ENCODE results near the gene PFKFB1. TPM values are rescaled to one million over a fixed set of nuclear protein-coding genes. Genes with fewer than 3 reads are reported as not detected.

Gene PFKFB1
- total RNA-seq, 1 experiment from 2014 or later = 0.55 TPM

DNA sequence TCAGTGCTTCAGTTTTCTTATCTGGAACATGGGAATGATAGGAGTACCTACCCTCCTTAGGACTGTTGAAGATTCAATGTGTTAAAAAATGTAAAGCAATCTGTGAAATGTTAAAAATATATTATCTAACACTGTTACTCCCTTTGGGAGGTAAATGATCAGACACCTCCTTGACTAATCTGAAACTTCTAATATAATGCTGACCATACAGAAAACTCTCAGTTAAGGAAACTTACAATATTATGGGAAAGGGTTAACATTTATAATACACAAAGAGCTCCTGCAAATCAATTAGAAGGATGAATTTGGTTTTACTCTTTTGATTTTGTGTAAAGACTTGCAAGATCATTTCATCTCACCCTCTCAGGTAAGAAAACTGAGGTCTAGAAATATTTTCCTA is 1.6 kb upstream of the PFKFB1 start:
- Mint-ChIP-seq H3K4me3 (no peak overlapping the region), H3K27ac (no peak overlapping the region), H3K9me3 (peaks cover 63 to 64% of the 10 kb centered on the region in 2 experiments), H3K36me3 (ENCODE audit: insufficient read depth in 1 of 3, low read depth in 3 of 3) (peaks cover 0 to 4% (median 0%) of the 10 kb centered on the region in 3 experiments; a peak in 1 of 7 replicates), H3K4me1 (peaks cover 2 to 3% of the 10 kb centered on the region in 2 experiments; a peak in 2 of 4 replicates), H3K27me3 (ENCODE audit: low read depth) (peaks cover 3% of the 10 kb centered on the region; the same call in 1 of the 2 replicates)
- H3K9ac ChIP-seq (ENCODE audit: extremely low read depth, insufficient read length, low read length) = no peak overlapping the region
- no peak overlapping the region for H3K23ac ChIP-seq (ENCODE audit: insufficient read length, low read depth, low read length)
- no peak overlapping the region for H2BK15ac ChIP-seq (ENCODE audit: low read depth, low read length)
- no peak overlapping the region for H4K8ac ChIP-seq (replicated peaks; ENCODE audit: insufficient read length, low read depth, low read length)
- no peak overlapping the region for H3K14ac ChIP-seq (ENCODE audit: insufficient read depth, low read length)
- H3K4ac ChIP-seq (ENCODE audit: low read depth, low read length) = no peak overlapping the region
- DNase-seq = no peak
- no peak overlapping the region for H2BK5ac ChIP-seq (ENCODE audit: insufficient read length, low read length)
- no peak overlapping the region for H2AFZ ChIP-seq (ENCODE audit: low read length)
- no peak overlapping the region for H2AK5ac ChIP-seq (ENCODE audit: insufficient read length, low read length)
- no peaks in the 10 kb centered on the region for H4K20me1 ChIP-seq (ENCODE audit: control insufficient read depth, insufficient read depth, insufficient read length)
- H3K23me2 ChIP-seq (ENCODE audit: insufficient read length, low read depth, low read length, poor library complexity, severe bottlenecking) = no peaks in the 10 kb centered on the region
- H3K4me2 ChIP-seq (ENCODE audit: insufficient read depth, insufficient read length, low read length) = no peak overlapping the region
- no peak overlapping the region for H3K56ac ChIP-seq (ENCODE audit: insufficient read length, low read depth, low read length)
- no peaks in the 10 kb centered on the region for H3K79me2 ChIP-seq (ENCODE audit: insufficient read depth, low read length)
- H2BK12ac ChIP-seq (ENCODE audit: insufficient read length, low read depth, low read length) = no peak overlapping the region
- H3K4me1 ChIP-seq (ENCODE audit: insufficient read depth, low read length) = no peaks in the 10 kb centered on the region
- H3K27me3 ChIP-seq (ENCODE audit: insufficient read depth, low read length) = no peaks in the 10 kb centered on the region
- no peak overlapping the region for H3T11ph ChIP-seq (ENCODE audit: low read length)
- TF ChIP-seq CTCF (conservative IDR thresholded peaks at IDR 0.05) = no peak
- no peak overlapping the region for H2BK20ac ChIP-seq (ENCODE audit: low read depth, low read length, poor library complexity, severe bottlenecking)
- H3K79me1 ChIP-seq (ENCODE audit: insufficient read depth, low read depth, low read length, poor library complexity, severe bottlenecking) = no peaks in the 10 kb centered on the region
- no peak overlapping the region for H2BK120ac ChIP-seq (ENCODE audit: low read depth, low read length, poor library complexity, severe bottlenecking)
- peaks cover 45% of the 10 kb centered on the region for H3K9me3 ChIP-seq (ENCODE audit: control insufficient read depth, low read depth, low read length)
- H4K91ac ChIP-seq (ENCODE audit: insufficient read length, low read depth, low read length) = no peak overlapping the region
- no peak overlapping the region for H3K27ac ChIP-seq (ENCODE audit: insufficient read length, low read depth, low read length)
- no peak overlapping the region for H4K5ac ChIP-seq (ENCODE audit: insufficient read length, low read depth, low read length)
- no peak overlapping the region for H3K18ac ChIP-seq (ENCODE audit: insufficient read length, low read depth, low read length)

Data from H9 (cell line).